Kidney tubule cell (primary cell): ENCODE data around the gene PNLIPRP1.

Experiments used
- DNase-seq: peaks from one replicate; pipeline ENCODE4 v3.0.0-alpha.2; 2018; ENCODE audit warnings: low spot score

The PNLIPRP1 gene

GRCh38 chr10:116590590-116591444, at the start of gene PNLIPRP1:
PNLIPRP1 (plus strand) TSS chr10:116590959; CDS start chr10:116591130, 171 bp downstream.
- DNase-seq, result no peak

GRCh38 chr10:116542007-116542677, 48.6 kb upstream of the PNLIPRP1 start:
- no peak for DNase-seq

- DNase-seq, result no peak
These were observed 45.6 kb upstream of the PNLIPRP1 start for GRCh38 chr10:116545122-116545521.

- DNase-seq, result no peak
These were observed 45.0 kb upstream of the PNLIPRP1 start, which contains the start of gene PNLIP for GRCh38 chr10:116545756-116546155. PNLIP (plus strand) TSS chr10:116545931; CDS start chr10:116546093, 162 bp downstream.

GRCh38 chr10:116548301-116548700, 42.5 kb upstream of the PNLIPRP1 start:
- no peak for DNase-seq

GRCh38 chr10:116553378-116553980, 37.3 kb upstream of the PNLIPRP1 start:
- DNase-seq, result no peak

- DNase-seq, result no peak
These were observed 36.1 kb upstream of the PNLIPRP1 start for GRCh38 chr10:116554628-116555027.

GRCh38 chr10:116555880-116556279, 34.9 kb upstream of the PNLIPRP1 start:
- DNase-seq, result no peak

GRCh38 chr10:116557305-116557880, 33.4 kb upstream of the PNLIPRP1 start:
- no peak for DNase-seq

GRCh38 chr10:116565534-116565933, 25.2 kb upstream of the PNLIPRP1 start:
- DNase-seq, result no peak

- no peak for DNase-seq
These were observed 23.8 kb upstream of the PNLIPRP1 start for GRCh38 chr10:116566932-116567331.

GRCh38 chr10:116567335-116567734, 23.4 kb upstream of the PNLIPRP1 start:
- DNase-seq, result no peak

GRCh38 chr10:116574797-116575196, 16.0 kb upstream of the PNLIPRP1 start:
- no peak for DNase-seq

- DNase-seq, result peak; percentile 45
These were observed 2.7 kb upstream of the PNLIPRP1 start for GRCh38 chr10:116587878-116588591.

- DNase-seq, result no peak
These were observed 1.8 kb upstream of the PNLIPRP1 start for GRCh38 chr10:116588995-116589394.

- DNase-seq, result no peak
These were observed 833 bp upstream of the PNLIPRP1 start for GRCh38 chr10:116589926-116590325.

- no peak for DNase-seq
These were observed 2.5 kb downstream of the PNLIPRP1 start for GRCh38 chr10:116593139-116593740.

- no peak for DNase-seq
These were observed 3.8 kb downstream of the PNLIPRP1 start for GRCh38 chr10:116594525-116595035.

- no peak for DNase-seq
These were observed 5.3 kb downstream of the PNLIPRP1 start for GRCh38 chr10:116596062-116596461.

GRCh38 chr10:116597543-116597942, 6.8 kb downstream of the PNLIPRP1 start:
- DNase-seq, result no peak

- DNase-seq, result no peak
These were observed 7.6 kb downstream of the PNLIPRP1 start for GRCh38 chr10:116598329-116598728.
